Activated CD4-positive, alpha-beta T cell treated with anti-CD3 and anti-CD28 coated beads, Interleukin-2, amount 50 U/mL, for 24 hours (primary cell): Measurements from ENCODE around the gene RYK.
"Not testable (repeated sequence)": the region's sequence is repeated elsewhere in the genome, so short reads cannot be mapped to it uniquely, and the experiment has no call there.

ENCODE experiments used
- DNase-seq, 2 donors: peaks; one replicate each; pipeline ENCODE4 v3.0.0-alpha.2; 2020; ENCODE audit warnings: low read depth in 1 of 2, low spot score in 1 of 2

Gene RYK

GRCh38 chr3:134222835-134223234 is 27.8 kb downstream of the RYK start:
- no peak for DNase-seq

GRCh38 chr3:134216851-134217250 is 33.8 kb downstream of the RYK start:
- no peak for DNase-seq

DNA sequence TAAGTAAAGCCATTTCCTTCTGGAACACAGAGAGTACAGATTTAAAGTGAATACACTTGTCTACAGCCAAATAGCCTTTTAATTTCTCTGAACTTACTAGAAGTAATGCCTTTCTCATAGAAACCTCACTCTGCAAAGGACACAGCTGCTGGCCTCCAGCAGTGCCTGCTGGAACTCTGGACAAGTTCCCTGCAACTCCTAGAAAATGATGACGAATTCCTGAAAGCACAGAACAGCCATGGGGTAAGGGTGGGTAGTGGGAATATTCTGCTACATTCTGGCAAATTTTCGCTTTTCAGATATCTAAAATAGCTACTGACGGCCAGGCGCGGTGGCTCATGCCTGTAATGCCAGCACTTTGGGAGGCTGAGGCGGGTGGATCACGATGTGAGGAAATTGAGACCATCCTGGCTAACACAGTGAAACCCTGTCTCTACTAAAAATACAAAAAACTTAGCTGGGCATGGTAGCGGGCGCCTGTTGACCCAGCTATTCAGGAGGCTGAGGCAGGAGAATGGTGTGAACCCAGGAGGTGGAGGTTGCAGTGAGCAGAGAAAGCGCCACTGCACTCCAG is 34.4 kb downstream of the RYK start:
- no peak for DNase-seq

- DNase-seq = no peak
Observed at GRCh38 chr3:134214239-134214638, 36.4 kb downstream of the RYK start.

GRCh38 chr3:134212967-134213665 is 37.5 kb downstream of the RYK start:
- peak; percentile 84 to 89 for DNase-seq

GRCh38 chr3:134211797-134212196 is 38.9 kb downstream of the RYK start:
- no peak for DNase-seq

- DNase-seq = no peak
Observed at GRCh38 chr3:134205451-134205850, 45.2 kb downstream of the RYK start.

DNA sequence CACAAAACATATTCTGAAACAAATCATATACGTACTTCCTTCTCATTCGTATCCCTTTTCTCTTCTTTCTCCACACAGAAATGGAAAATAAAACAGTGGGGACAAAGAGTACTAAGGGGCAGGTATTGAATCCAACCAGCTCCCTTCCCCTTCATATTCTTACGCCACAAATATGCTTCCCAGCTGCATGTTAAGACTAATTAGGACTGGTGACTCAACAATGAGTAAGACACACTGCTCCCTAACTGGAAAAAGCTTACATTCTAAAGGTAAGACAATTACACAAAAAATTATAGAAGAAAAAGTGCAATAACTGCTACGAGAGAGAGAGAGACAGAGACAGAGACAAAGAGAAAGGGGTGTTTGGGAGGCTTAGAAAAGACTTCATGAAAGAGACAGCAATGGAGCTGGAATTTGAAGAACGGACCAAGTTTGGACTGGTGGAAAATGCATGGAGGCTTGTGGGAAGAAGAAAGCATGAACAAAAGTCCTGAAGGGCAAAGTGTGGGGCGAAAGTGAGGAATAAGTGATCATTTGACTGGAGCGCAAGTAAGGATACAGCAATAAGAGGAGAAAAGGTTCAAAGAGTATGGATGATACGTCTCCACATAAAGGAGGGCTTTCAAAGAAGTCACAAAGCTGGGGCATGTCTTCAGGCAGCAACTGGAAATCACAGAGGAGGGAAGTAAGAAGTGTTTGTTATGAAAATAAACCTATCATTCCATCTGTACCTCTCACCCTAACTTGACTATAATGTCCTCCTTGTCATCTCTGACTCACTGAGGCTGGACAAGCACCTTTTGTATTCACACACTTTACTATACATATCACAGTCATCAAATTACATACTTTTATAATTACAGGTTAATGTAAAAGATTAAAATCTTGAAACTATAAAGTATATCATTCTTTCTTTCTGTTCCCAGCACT is 49.2 kb downstream of the RYK start:
- DNase-seq = no peak

DNA sequence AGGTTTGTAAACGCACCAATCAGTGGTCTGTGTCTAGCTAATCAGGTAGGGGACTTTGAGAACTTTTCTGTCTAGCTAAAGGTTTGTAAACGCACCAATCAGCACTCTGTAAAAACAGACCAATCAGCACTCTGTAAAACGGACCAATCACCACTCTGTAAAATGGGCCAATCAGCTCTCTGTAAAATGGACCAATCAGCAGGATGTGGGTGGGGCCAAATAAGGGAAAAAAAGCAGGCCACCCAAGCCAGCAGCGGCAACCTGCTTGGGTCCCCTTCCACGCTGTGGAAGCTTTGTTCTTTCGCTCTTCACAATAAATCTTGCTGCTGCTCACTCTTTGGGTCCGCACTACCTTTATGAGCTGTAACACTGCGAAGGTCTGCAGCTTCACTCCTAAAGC is 50.8 kb downstream of the RYK start:
- DNase-seq = not testable (repeated sequence)

GRCh38 chr3:134199240-134199639 is 51.4 kb downstream of the RYK start:
- no peak for DNase-seq

GRCh38 chr3:134198414-134198813 is 52.2 kb downstream of the RYK start:
- DNase-seq = no peak

DNA sequence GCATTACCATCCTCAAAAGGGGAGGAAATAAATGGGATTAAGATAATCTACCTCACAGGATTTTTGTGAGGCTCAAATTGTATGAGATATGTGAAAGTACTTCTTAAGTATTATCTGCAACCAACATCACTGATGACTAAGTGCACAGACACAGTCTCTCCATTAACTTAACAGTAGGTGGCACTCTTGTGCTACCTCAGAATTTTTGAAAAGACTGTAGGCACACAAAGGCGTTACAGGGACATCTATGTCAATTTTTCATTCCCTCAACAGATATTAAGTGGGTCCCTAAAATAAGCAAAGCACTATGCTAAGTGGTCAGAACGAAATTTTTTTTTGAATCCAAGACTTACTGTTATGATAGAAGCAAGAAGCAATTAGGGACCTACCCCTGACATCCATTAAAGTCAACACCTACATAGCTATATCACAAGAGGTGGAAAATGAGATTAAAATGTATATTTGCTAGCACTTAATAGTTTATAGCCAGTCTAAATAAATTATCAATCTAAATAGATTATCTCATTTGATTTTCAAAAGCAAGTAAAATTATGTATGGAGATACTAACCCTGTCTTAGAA is 52.9 kb downstream of the RYK start:
- DNase-seq = peak in 1 of 2 donors; percentile 18

GRCh38 chr3:134194247-134194646 is 56.4 kb downstream of the RYK start:
- no peak for DNase-seq

GRCh38 chr3:134190250-134190649 is 60.4 kb downstream of the RYK start:
- no peak for DNase-seq

- DNase-seq = no peak
Observed at GRCh38 chr3:134189849-134190248, 60.8 kb downstream of the RYK start.

- no peak for DNase-seq
Observed at GRCh38 chr3:134186391-134186790, 64.3 kb downstream of the RYK start.

DNA sequence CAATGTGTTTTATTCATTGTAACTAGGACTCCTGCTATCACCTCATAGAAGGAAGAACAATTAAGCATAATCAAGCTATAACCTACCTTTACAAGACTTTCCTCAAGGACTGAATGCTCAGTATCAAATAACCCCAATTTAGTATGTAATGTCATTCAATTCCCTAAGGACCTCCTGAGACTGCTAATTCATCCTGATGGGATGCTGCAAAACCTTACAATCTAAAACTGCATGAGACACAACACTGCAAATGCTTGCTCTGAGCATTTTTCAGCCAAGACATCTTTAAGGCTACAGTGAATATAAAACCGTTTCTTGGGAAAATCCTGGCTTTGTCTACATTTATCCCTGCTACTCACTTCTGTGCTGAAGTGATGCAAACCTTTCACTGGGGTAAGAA is 69.9 kb downstream of the RYK start:
- no peak for DNase-seq

DNA sequence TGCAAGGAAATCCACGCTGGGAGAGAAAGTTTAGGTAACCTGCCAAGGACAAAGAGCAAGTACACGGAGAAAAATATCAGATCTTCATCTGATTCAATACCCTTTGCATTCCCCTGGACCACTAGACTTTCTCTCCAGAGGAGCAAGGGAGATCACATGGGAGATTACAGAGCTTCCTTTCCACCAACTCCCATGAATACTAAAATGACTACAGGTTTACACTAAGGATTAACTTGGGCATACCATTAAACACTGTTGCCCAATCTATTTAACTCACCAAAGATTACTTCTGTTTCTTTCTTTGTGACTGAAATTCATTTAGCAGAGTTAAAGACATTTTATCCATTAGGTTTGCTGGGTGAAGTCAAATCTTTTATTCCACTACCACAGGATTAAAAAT is 71.2 kb downstream of the RYK start:
- DNase-seq = no peak

DNA sequence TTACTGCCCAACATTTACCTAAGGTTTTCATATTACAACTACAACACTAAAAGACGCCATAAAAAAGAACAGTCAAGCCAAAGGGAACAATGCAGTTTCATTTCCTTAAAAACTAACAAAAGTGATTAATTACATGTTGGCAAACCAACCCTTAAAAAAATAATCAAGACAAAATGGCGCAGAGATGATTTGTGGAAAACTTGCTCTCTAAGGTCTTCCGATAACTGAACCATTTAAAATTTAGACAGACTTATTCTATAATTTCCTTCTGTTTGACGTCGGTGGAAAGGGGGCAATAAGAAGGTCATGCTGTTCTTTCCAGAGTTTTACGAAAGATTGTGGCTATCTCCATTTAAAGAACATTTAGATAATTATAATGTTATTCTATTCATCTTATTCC is 87.6 kb downstream of the RYK start:
- DNase-seq = no peak

DNA sequence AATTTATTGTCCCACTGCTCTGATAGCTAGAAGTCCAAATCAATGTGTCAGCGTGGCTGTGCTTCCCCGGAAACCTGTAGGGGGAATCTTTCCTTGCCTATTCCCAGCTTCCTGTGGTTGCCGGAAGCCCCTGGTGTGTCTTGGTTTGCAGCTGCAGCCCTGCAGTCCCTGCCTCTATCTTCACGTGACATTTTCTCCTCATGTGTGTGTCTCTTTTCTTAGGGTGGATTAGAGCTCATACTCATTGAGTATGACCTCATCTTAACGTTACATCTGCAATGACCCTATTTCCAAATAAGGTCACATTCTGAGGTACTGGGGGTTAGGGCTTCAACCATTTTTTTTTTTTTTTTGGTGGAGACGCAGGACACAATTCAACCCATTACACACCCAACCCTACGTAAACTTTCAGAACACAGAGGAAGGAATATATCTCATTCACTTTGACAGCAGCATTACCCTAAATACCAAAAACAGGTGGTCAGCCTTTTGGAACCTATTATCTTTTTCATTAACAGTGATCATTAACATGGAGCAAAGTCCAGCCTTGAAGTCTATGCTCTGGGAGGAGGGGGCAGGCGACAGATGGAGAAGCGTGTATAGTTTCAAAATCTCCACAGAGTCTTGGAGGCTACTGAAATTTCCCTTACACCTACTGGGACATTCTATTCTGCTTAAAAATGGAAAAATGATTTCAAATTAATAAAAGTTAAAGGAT is 88.6 kb downstream of the RYK start:
- DNase-seq = no peak

- no peak for DNase-seq
Observed at GRCh38 chr3:134155446-134155845, 95.2 kb downstream of the RYK start.
